ENCODE results near the gene XRCC4.

XRCC4 gene

DNA sequence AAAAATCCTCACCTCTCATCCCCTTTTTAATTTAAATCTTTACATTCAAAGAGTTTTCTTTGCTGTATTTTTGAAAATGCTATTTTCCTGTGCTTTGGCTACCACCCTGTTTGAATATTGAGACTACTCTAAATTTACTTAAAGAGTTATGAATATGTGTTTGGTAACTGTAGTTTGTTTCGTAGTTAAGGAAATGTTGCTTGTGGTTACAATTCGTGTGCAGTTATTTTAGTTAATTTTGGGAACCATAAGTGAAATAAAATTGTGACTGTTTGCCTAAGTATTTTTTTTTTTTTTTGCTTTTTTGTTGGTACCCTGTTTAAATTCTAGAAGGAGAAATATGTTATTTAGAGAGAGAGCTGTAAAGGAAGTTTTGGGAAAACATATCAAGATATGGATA, 78.7 kb downstream of the XRCC4 start:
- DNase-seq (ENCODE audit: extremely low spot score), result no peak
- ChIA-PET POLR2A (no interaction called here), CTCF (no interaction called here)
- TF ChIP-seq LEF1 (IDR thresholded peaks at IDR 0.05; ENCODE audit: borderline replicate concordance), result no peak
- no peak for TF ChIP-seq HDGF (IDR thresholded peaks at IDR 0.05; ENCODE audit: borderline replicate concordance)
- TF ChIP-seq ELF4 (IDR thresholded peaks at IDR 0.05), result no peak
- TF ChIP-seq FOXM1 (IDR thresholded peaks at IDR 0.05; ENCODE audit: borderline replicate concordance), result no peak
- TF ChIP-seq ZNF384 (IDR thresholded peaks at IDR 0.05), result no peak
- TF ChIP-seq NFRKB (IDR thresholded peaks at IDR 0.05), result no peak
- TF ChIP-seq, protein P1, sequence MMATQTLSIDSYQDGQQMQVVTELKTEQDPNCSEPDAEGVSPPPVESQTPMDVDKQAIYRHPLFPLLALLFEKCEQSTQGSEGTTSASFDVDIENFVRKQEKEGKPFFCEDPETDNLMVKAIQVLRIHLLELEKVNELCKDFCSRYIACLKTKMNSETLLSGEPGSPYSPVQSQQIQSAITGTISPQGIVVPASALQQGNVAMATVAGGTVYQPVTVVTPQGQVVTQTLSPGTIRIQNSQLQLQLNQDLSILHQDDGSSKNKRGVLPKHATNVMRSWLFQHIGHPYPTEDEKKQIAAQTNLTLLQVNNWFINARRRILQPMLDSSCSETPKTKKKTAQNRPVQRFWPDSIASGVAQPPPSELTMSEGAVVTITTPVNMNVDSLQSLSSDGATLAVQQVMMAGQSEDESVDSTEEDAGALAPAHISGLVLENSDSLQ (IDR thresholded peaks at IDR 0.05), result no peak
- no peak for TF ChIP-seq L3MBTL2 (conservative IDR thresholded peaks at IDR 0.05)
- TF ChIP-seq SP1 (IDR thresholded peaks at IDR 0.05), result no peak
- no peak for TF ChIP-seq TARDBP (IDR thresholded peaks at IDR 0.05)
- no peak for TF ChIP-seq FOXA1 (IDR thresholded peaks at IDR 0.05)
- no peak for TF ChIP-seq CTBP1 (IDR thresholded peaks at IDR 0.05; ENCODE audit: borderline replicate concordance)
- no peak for TF ChIP-seq BHLHE40 (IDR thresholded peaks at IDR 0.05; ENCODE audit: borderline replicate concordance)
- no peak for TF ChIP-seq ARNT (IDR thresholded peaks at IDR 0.05)
- TF ChIP-seq SUZ12 (IDR thresholded peaks at IDR 0.05), result no peak
- no peak for TF ChIP-seq FOXK2 (IDR thresholded peaks at IDR 0.05)

DNA sequence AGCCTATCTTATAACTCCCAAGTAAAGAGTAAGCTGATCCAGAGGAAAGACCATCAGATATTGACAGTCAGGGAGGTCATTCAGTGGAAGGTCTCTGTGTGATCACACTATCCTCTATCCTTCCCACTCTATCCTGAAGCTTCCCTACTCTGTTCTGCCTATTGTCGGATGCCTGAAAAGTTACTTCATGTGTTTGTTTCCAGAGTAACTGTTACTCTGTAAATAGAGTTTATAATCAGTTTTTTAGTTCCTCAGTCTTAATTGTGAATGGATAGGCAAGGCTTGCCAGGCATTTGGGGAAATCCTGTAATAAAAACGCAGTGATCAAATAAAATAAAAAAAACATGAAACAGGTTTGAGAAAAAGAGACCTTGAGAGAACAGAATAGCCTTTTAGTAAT, 79.8 kb downstream of the XRCC4 start:
- ChIA-PET CTCF (no interaction called here), POLR2A (no interaction called here)
- no peak for TF ChIP-seq BHLHE40 (IDR thresholded peaks at IDR 0.05; ENCODE audit: borderline replicate concordance)
- TF ChIP-seq SP1 (IDR thresholded peaks at IDR 0.05), result no peak
- TF ChIP-seq HDGF (IDR thresholded peaks at IDR 0.05; ENCODE audit: borderline replicate concordance), result no peak
- no peak for TF ChIP-seq FOXM1 (IDR thresholded peaks at IDR 0.05; ENCODE audit: borderline replicate concordance)
- TF ChIP-seq, protein P1 (IDR thresholded peaks at IDR 0.05), result no peak
- no peak for TF ChIP-seq ELF4 (IDR thresholded peaks at IDR 0.05)
- no peak for TF ChIP-seq FOXA1 (IDR thresholded peaks at IDR 0.05)
- no peak for TF ChIP-seq ZNF384 (IDR thresholded peaks at IDR 0.05)
- TF ChIP-seq ARNT (IDR thresholded peaks at IDR 0.05), result no peak
- TF ChIP-seq TARDBP (IDR thresholded peaks at IDR 0.05), result no peak
- TF ChIP-seq CTBP1 (IDR thresholded peaks at IDR 0.05; ENCODE audit: borderline replicate concordance), result no peak
- TF ChIP-seq LEF1 (IDR thresholded peaks at IDR 0.05; ENCODE audit: borderline replicate concordance), result no peak
- no peak for TF ChIP-seq FOXK2 (IDR thresholded peaks at IDR 0.05)
- no peak for TF ChIP-seq NFRKB (IDR thresholded peaks at IDR 0.05)
- TF ChIP-seq SUZ12 (IDR thresholded peaks at IDR 0.05), result no peak
- no peak for TF ChIP-seq L3MBTL2 (conservative IDR thresholded peaks at IDR 0.05)
- no peak for DNase-seq (ENCODE audit: extremely low spot score)

DNA sequence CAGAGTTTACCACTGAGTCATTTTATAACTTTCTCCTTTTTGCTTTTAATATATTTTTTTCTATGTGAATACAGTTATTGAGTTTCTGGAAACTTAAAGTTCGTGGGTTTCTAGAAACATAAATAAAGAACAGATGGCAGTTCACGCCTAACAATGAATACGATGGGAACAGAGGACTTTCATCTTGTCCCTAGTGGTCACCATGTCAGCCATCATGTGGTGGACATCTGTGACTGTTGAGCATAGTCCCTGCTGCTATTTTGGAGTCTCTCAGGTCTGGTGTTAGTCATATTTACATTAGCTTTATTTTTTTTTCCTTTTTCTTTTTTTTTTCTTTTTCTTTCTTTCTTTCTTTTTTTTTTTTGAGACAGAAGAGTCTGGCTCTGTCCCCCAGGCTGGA, 85.3 kb downstream of the XRCC4 start:
- CTCF ChIA-PET, result no interaction called here
- no peak for DNase-seq (ENCODE audit: extremely low spot score)
- POLR2A ChIA-PET, result no interaction called here
- TF ChIP-seq SP1 (IDR thresholded peaks at IDR 0.05) (no peak), FOXA1 (IDR thresholded peaks at IDR 0.05) (no peak), ZNF384 (IDR thresholded peaks at IDR 0.05) (no peak), TARDBP (IDR thresholded peaks at IDR 0.05) (no peak), SUZ12 (IDR thresholded peaks at IDR 0.05) (no peak), FOXM1 (IDR thresholded peaks at IDR 0.05; ENCODE audit: borderline replicate concordance) (no peak)

DNA sequence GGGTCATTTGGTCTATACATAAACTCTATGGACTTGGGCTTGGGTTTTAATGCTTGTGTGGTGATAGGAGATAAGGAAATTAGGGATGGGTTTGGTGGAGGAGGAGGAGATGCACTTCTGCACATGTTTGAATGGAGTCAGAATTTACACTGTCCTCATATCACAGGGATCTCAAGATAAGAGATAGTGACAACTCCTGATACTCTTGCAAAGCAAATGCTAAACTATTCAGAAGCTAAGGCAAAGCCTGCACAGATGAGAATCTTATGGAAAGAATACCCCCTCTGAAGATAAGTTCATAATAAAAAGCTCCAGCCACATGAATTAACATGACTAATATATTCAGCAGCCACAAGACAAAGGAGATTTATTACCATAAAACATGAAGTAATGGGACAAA, 90.2 kb downstream of the XRCC4 start:
- POLR2A ChIA-PET, result no interaction called here

DNA sequence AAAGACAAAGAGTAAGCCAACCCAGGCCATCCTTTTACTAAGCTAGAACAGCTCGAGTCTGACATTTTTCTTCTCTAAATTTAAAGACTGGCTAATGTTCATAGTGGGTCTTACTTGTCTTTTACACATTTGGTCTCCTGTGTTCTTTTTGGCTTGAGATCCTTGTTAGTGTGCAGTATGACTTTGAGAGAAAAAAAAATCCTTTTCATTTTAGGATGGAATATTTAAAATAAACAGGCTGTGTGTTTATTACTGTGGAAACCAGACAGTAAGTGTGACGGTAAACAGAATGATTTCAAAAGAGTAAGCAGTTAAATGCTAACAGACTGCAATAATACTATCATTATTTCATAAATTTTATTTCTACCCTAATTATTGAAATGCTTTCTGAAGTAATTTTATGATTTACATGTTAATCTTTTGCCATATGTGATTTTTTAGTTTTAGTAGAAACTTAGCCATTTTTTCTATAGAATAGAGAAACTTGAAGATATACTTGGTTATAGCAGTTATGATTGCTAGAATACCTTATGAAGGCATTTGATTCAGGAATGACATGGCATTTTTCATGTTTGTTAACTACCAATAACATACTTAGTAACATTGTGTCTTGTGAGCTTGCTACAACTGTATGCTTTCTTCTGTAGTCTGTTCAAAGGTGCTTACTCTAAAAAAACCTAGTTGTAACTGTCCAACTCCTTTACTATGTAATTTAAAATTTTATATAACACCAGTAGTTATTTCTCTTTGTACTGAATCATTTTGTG, 92.4 kb downstream of the XRCC4 start:
- POLR2A ChIA-PET, result no interaction called here
- DNase-seq (ENCODE audit: extremely low spot score), result no peak
- TF ChIP-seq, protein P1 (IDR thresholded peaks at IDR 0.05), result no peak
- no peak for TF ChIP-seq LEF1 (IDR thresholded peaks at IDR 0.05; ENCODE audit: borderline replicate concordance)
- TF ChIP-seq CTBP1 (IDR thresholded peaks at IDR 0.05; ENCODE audit: borderline replicate concordance), result no peak
- TF ChIP-seq NFRKB (IDR thresholded peaks at IDR 0.05), result no peak
- TF ChIP-seq ARNT (IDR thresholded peaks at IDR 0.05), result no peak
- TF ChIP-seq SUZ12 (IDR thresholded peaks at IDR 0.05), result no peak
- no peak for TF ChIP-seq BHLHE40 (IDR thresholded peaks at IDR 0.05; ENCODE audit: borderline replicate concordance)
- TF ChIP-seq FOXA1 (IDR thresholded peaks at IDR 0.05), result no peak
- no peak for TF ChIP-seq TARDBP (IDR thresholded peaks at IDR 0.05)
- no peak for TF ChIP-seq ZNF384 (IDR thresholded peaks at IDR 0.05)
- CTCF ChIA-PET, result interaction anchor here (0.8 kb wide), 1 partner anchor 46 kb away, joined by 3 read pairs; no protein-coding TSS in a partner anchor

More for the DNA sequence above, 90.2 kb downstream of the XRCC4 start:
- TF ChIP-seq SUZ12 (IDR thresholded peaks at IDR 0.05) (no peak), FOXM1 (IDR thresholded peaks at IDR 0.05; ENCODE audit: borderline replicate concordance) (no peak), NFRKB (IDR thresholded peaks at IDR 0.05) (no peak), SP1 (IDR thresholded peaks at IDR 0.05) (no peak), FOXK2 (IDR thresholded peaks at IDR 0.05) (no peak), BHLHE40 (IDR thresholded peaks at IDR 0.05; ENCODE audit: borderline replicate concordance) (no peak), TARDBP (IDR thresholded peaks at IDR 0.05) (no peak), FOXA1 (IDR thresholded peaks at IDR 0.05) (no peak), LEF1 (IDR thresholded peaks at IDR 0.05; ENCODE audit: borderline replicate concordance) (no peak), ARNT (IDR thresholded peaks at IDR 0.05) (no peak), L3MBTL2 (conservative IDR thresholded peaks at IDR 0.05) (no peak), HDGF (IDR thresholded peaks at IDR 0.05; ENCODE audit: borderline replicate concordance) (no peak), ZNF384 (IDR thresholded peaks at IDR 0.05) (no peak), ELF4 (IDR thresholded peaks at IDR 0.05) (no peak), CTBP1 (IDR thresholded peaks at IDR 0.05; ENCODE audit: borderline replicate concordance) (no peak)
- TF ChIP-seq, protein P1 (IDR thresholded peaks at IDR 0.05), result no peak
- DNase-seq (ENCODE audit: extremely low spot score), result no peak
- CTCF ChIA-PET, result no interaction called here
